HG02623 (cell line): ENCODE measurements around the gene PUS7.

Experiments
- ATAC-seq: cut with Tn5 transposase; IDR thresholded peaks from one replicate; pipeline ENCODE4 v1.9.1; 2021; ENCODE audit warnings: moderate library complexity; ENCODE audit not compliant: unreplicated experiment

Gene PUS7

GRCh38 chr7:105502173-105502572 is 19.9 kb downstream of the PUS7 start:
- no peak for ATAC-seq

GRCh38 chr7:105497016-105497415 is 25.1 kb downstream of the PUS7 start:
- ATAC-seq: no peak

GRCh38 chr7:105496521-105496920 is 25.6 kb downstream of the PUS7 start:
- ATAC-seq: no peak

GRCh38 chr7:105493923-105494315 is 28.2 kb downstream of the PUS7 start:
- ATAC-seq: no peak

GRCh38 chr7:105493196-105493922 is 28.7 kb downstream of the PUS7 start:
- no peak for ATAC-seq

GRCh38 chr7:105489409-105489808 is 32.7 kb downstream of the PUS7 start:
- no peak for ATAC-seq

- no peak for ATAC-seq
Measured at GRCh38 chr7:105487579-105488571, 34.2 kb downstream of the PUS7 start.

GRCh38 chr7:105480931-105481330 is 41.1 kb downstream of the PUS7 start:
- ATAC-seq: no peak

GRCh38 chr7:105478606-105479005 is 43.5 kb downstream of the PUS7 start:
- ATAC-seq: no peak

- no peak for ATAC-seq
Measured at GRCh38 chr7:105477908-105478307, 44.2 kb downstream of the PUS7 start.

GRCh38 chr7:105474045-105474444 is 48.0 kb downstream of the PUS7 start:
- no peak for ATAC-seq

GRCh38 chr7:105473163-105473562 is 48.9 kb downstream of the PUS7 start:
- ATAC-seq: no peak

GRCh38 chr7:105470846-105471245 is 51.2 kb downstream of the PUS7 start:
- ATAC-seq: no peak

GRCh38 chr7:105470090-105470489 is 52.0 kb downstream of the PUS7 start:
- ATAC-seq: no peak

GRCh38 chr7:105462765-105463420 is 59.2 kb downstream of the PUS7 start:
- no peak for ATAC-seq

GRCh38 chr7:105461518-105461917 is 60.6 kb downstream of the PUS7 start:
- no peak for ATAC-seq

GRCh38 chr7:105457619-105458225 is 64.3 kb downstream of the PUS7 start:
- no peak for ATAC-seq

GRCh38 chr7:105454921-105455320 is 67.2 kb downstream of the PUS7 start:
- ATAC-seq: no peak

- ATAC-seq: no peak
Measured at GRCh38 chr7:105454095-105454747, 67.8 kb downstream of the PUS7 start.

GRCh38 chr7:105452085-105452484 is 70.0 kb downstream of the PUS7 start:
- ATAC-seq: no peak
